IMR-90 (cell line): ENCODE results near the gene RAP1GAP2. TPM values are rescaled to one million over a fixed set of nuclear protein-coding genes. Genes with fewer than 3 reads are reported as not detected.

Experiments
- ATAC-seq: fragments of 200-7000 bp; cut with Tn5 transposase; 2 replicates; pipeline ENCODE4 v1.9.1; 2020; ENCODE audit warnings: low read depth, mild to moderate bottlenecking, moderate library complexity
- BruUV-seq: library from RNA; stranded (reverse); fragments of 400-500 nt; replicated peaks from 2 replicates; lab custom pipeline; 2021; lab: Mats Ljungman, UMichigan
- CTCF ChIA-PET: fragments of 300-600 bp; formaldehyde crosslinking; extraction: SDS; loops from one replicate; lab custom pipeline; 2021; ENCODE audit warnings: antibody characterized with exemption; lab: Yijun Ruan, JAX
- POLR2A ChIA-PET: fragments of 300-600 bp; sonication (Branson Sonifier 250); formaldehyde crosslinking; loops from one replicate; lab custom pipeline; 2022; ENCODE audit warnings: antibody characterized with exemption; ENCODE audit not compliant: unreplicated experiment; lab: Charles Lee
- DNase-seq: peaks from one replicate; pipeline ENCODE4 v3.0.0; 2013
- H2AFZ ChIP-seq: replicated peaks from 2 replicates; pipeline ENCODE3; 2013; ENCODE audit warnings: low read length, mild to moderate bottlenecking; ENCODE audit not compliant: poor library complexity
- H2AK5ac ChIP-seq: 2 replicates; pipeline ENCODE4 v1.6.1; 2013; ENCODE audit warnings: low read depth, low read length, inconsistent platforms
- H2AK9ac ChIP-seq: replicated peaks from 2 replicates; pipeline ENCODE3; 2013; ENCODE audit warnings: mild to moderate bottlenecking, low read depth, low read length, moderate library complexity; ENCODE audit not compliant: poor library complexity
- H2BK120ac ChIP-seq: 2 replicates; pipeline ENCODE4 v1.6.1; 2013; ENCODE audit warnings: low read depth, low read length, inconsistent platforms
- H2BK15ac ChIP-seq: 3 replicates; pipeline ENCODE4 v1.6.1; 2013; ENCODE audit warnings: low read depth, low read length, inconsistent platforms
- H2BK20ac ChIP-seq: 2 replicates; pipeline ENCODE4 v1.6.1; 2013; ENCODE audit warnings: low read depth, mild to moderate bottlenecking, inconsistent platforms, low read length, moderate library complexity
- H2BK5ac ChIP-seq: 2 replicates; pipeline ENCODE4 v1.6.1; 2013; ENCODE audit warnings: mild to moderate bottlenecking, low read depth, low read length, inconsistent platforms; ENCODE audit not compliant: poor library complexity, severe bottlenecking
- H3K14ac ChIP-seq: replicated peaks from 2 replicates; pipeline ENCODE4 v1.6.1; 2013; ENCODE audit warnings: low read depth, low read length, inconsistent platforms
- H3K18ac ChIP-seq: 2 replicates; pipeline ENCODE4 v1.6.1; 2013; ENCODE audit warnings: low read depth, low read length, control low read depth
- H3K23ac ChIP-seq: 2 replicates; pipeline ENCODE4 v1.6.1; 2013; ENCODE audit warnings: low read depth, low read length, inconsistent platforms
- H3K27ac ChIP-seq: 2 replicates; pipeline ENCODE4 v1.5.1; 2013; ENCODE audit warnings: mild to moderate bottlenecking, control low read depth, low read length; ENCODE audit not compliant: insufficient read depth
- H3K27me3 ChIP-seq: 2 replicates; pipeline ENCODE4 v1.6.1; 2013; ENCODE audit warnings: low read length; ENCODE audit not compliant: control insufficient read depth, insufficient read depth
- H3K36me3 ChIP-seq: 2 replicates; pipeline ENCODE4 v1.6.1; 2013; ENCODE audit warnings: low read length, mixed read lengths; ENCODE audit not compliant: control insufficient read depth, insufficient read depth
- H3K4ac ChIP-seq: 2 replicates; pipeline ENCODE4 v1.6.1; 2013; ENCODE audit warnings: low read depth, low read length, inconsistent platforms
- H3K4me1 ChIP-seq: 2 replicates; pipeline ENCODE4 v1.6.1; 2013; ENCODE audit warnings: low read length, mixed read lengths; ENCODE audit not compliant: control insufficient read depth, insufficient read depth
- H3K4me2 ChIP-seq: 2 replicates; pipeline ENCODE4 v1.6.1; 2013; ENCODE audit warnings: low read depth, mild to moderate bottlenecking, control low read depth, low read length, moderate library complexity
- H3K4me3 ChIP-seq: 2 replicates; pipeline ENCODE4 v1.5.1; 2013; ENCODE audit warnings: low read depth, mild to moderate bottlenecking, control low read depth, low read length, moderate library complexity; ENCODE audit not compliant: insufficient read depth
- H3K56ac ChIP-seq: 2 replicates; pipeline ENCODE4 v1.6.1; 2013; ENCODE audit warnings: low read length, inconsistent platforms; ENCODE audit not compliant: insufficient read depth; ENCODE audit errors: extremely low read depth
- H3K79me1 ChIP-seq, 2 experiments: 2 replicates each; pipeline ENCODE4 v1.6.1; 2013; ENCODE audit warnings: low read length in 2 of 2, inconsistent platforms in 1 of 2, low read depth in 1 of 2
- H3K9ac ChIP-seq: 2 replicates; pipeline ENCODE4 v1.6.1; 2013; ENCODE audit warnings: low read depth, low read length, control low read depth
- H3K9me1 ChIP-seq: 2 replicates; pipeline ENCODE4 v1.6.1; 2013; ENCODE audit warnings: low read length, inconsistent platforms; ENCODE audit not compliant: insufficient read depth
- H3K9me3 ChIP-seq: 2 replicates; pipeline ENCODE4 v1.6.1; 2013; ENCODE audit warnings: low read length; ENCODE audit not compliant: control insufficient read depth, insufficient read depth
- H4K20me1 ChIP-seq: 2 replicates; pipeline ENCODE4 v1.6.1; 2013; ENCODE audit warnings: low read length, inconsistent platforms; ENCODE audit not compliant: insufficient read depth
- H4K5ac ChIP-seq: 2 replicates; pipeline ENCODE4 v1.6.1; 2013; ENCODE audit warnings: mild to moderate bottlenecking, low read depth, low read length, control low read depth
- H4K8ac ChIP-seq, 2 experiments: 2 replicates each; pipeline ENCODE4 v1.6.1; 2013; ENCODE audit warnings: low read depth in 2 of 2, low read length in 2 of 2, control low read depth in 1 of 2, inconsistent platforms in 1 of 2
- H4K91ac ChIP-seq: 2 replicates; pipeline ENCODE4 v1.6.1; 2013; ENCODE audit warnings: low read depth, low read length, inconsistent platforms; ENCODE audit not compliant: insufficient read depth
- CHD1 ChIP-seq: IDR thresholded peaks from 2 replicates; pipeline ENCODE4 v1.6.1; 2012; ENCODE audit warnings: low read depth, low read length, improper control_type of control experiment
- MXI1 ChIP-seq: IDR thresholded peaks from 2 replicates; pipeline ENCODE4 v1.6.1; 2012; ENCODE audit warnings: low read depth, mild to moderate bottlenecking, low read length, moderate library complexity, borderline replicate concordance
- WGBS, 2 experiments: methylation state at CpG; one replicate each; pipeline versions ENCODE4 v1.1.5 to v1.1.7; 2013; ENCODE audit warnings: missing lambda C conversion rate in 2 of 2; ENCODE audit not compliant: insufficient read length in 1 of 2; ENCODE audit errors: extremely low coverage in 2 of 2; 5-methylcytosine and 5-hydroxymethylcytosine counted together
- dilution Hi-C: fragments of 300-500 bp; cut with HindIII; formaldehyde crosslinking; loops from one replicate; pipeline ENCODE4 v1.14.3; 2018; ENCODE audit warnings: low sequenced_read_pairs; ENCODE audit not compliant: unreplicated experiment
- in situ Hi-C: fragments of 300-500 bp; cut with MboI; formaldehyde crosslinking; loops from 3 replicates; pipeline ENCODE4 v1.14.3; 2019; ENCODE audit warnings: low sequenced_read_pairs, inconsistent platforms, mixed read lengths
- intact Hi-C: fragments of 100-400 bp; cut with micrococcal nuclease; formaldehyde crosslinking; loops from 2 replicates; pipeline ENCODE4 v1.10.0; 2022
- polyA plus RNA-seq, 3 experiments: library from polyadenylated mRNA; depleted of rRNA; stranded (reverse); fragments of >200 nt; gene quantifications; 2 replicates each; pipeline ENCODE4 v1.2.3, GENCODE V29; 2012; ENCODE audit warnings: low replicate concordance in 1 of 3
- total RNA-seq: library from RNA; depleted of rRNA; stranded (reverse); fragments of >200 nt; gene quantifications from 2 replicates; pipeline ENCODE4 v1.2.3, GENCODE V29; 2012

The RAP1GAP2 gene
- total and polyA plus RNA-seq, 2 of the 4 experiments (the other 2 are of a cell fraction) = 5.7 to 7.5 TPM

DNA sequence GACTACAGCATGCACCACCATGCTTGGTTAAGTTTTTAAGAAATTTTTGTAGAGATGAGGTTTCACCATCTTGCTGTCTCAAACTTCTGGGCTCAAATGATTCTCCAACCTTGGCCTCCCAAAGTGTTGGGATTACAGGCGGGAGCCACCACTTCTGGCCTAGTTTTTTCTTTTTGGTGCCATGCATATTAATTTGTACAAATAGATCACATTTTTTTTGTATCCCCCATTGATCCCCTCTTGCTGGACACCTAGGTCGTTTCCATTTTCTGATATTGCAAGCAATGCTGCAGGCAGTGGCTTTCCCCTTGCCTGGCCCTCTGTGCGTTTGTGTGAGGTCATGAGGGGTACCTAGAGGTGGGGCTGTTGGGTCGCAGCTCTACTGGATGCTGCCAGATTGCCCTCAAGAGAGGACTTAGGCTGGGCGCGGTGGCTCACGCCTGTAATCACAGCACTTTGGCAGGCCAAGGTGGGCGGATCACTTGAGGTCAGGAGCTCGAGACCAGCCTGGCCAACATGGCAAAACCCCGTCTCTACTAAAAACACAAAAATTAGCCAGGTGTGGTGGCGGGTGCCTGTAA is 23.8 kb downstream of the RAP1GAP2 start:
- WGBS, 2 experiments = 69% methylated on average over 2 of the region's 11 CpGs; no CpG with 5 or more reads in 1 of the 2 experiments
- Histone ChIP-seq H4K91ac (no peak overlapping the region), H4K8ac (no peak overlapping the region), H3K14ac (no peak overlapping the region), H2BK15ac (no peak overlapping the region), H3K27me3 (peaks cover 2% of the 10 kb centered on the region; the same call in 1 of the 2 replicates), H3K4me3 (no peak overlapping the region), H2AK9ac (no peak overlapping the region), H3K9me1 (no peaks in the 10 kb centered on the region), H3K56ac (no peak overlapping the region), H2BK20ac (no peak overlapping the region), H3K36me3 (no peaks in the 10 kb centered on the region), H2AK5ac (no peak overlapping the region), H2BK120ac (no peak overlapping the region), H4K5ac (no peak overlapping the region), H3K18ac (no peak overlapping the region), H3K4me2 (no peak overlapping the region), H4K20me1 (no peaks in the 10 kb centered on the region), H2AFZ (no peak overlapping the region), H3K4me1 (no peaks in the 10 kb centered on the region), H3K9ac (no peak overlapping the region), H3K79me1 (no peaks in the 10 kb centered on the region), H3K4ac (no peak overlapping the region), H3K9me3 (no peaks in the 10 kb centered on the region), H3K27ac (no peak overlapping the region), H3K23ac (no peak overlapping the region), H2BK5ac (no peak overlapping the region)
- intact Hi-C loops (no loop called here), dilution Hi-C loops (no loop called here), in situ Hi-C loops (no loop called here)
- DNase-seq (no peak), ATAC-seq (no peak)
- ChIA-PET CTCF (no interaction called here), POLR2A (no interaction called here)
- BruUV-seq = no TSS peak
- TF ChIP-seq MXI1 (no peak), CHD1 (no peak)
